GM23338 (cell line): ENCODE data around the gene RAD1. TPM values are rescaled to one million over a fixed set of nuclear protein-coding genes. Genes with fewer than 3 reads are reported as not detected.

Experiments
- ATAC-seq: fragments of 200-7000 bp; cut with Tn5 transposase; 3 replicates; pipeline ENCODE4 v1.9.1; 2020
- DNase-seq: peaks from one replicate; pipeline ENCODE4 v3.0.0-alpha.2; 2015; ENCODE audit warnings: low spot score
- H2AFZ ChIP-seq: fragments of 200-600 bp; sonication (generic); 2 replicates; pipeline ENCODE4 v1.8.0; 2016; ENCODE audit warnings: antibody characterized with exemption, mild to moderate bottlenecking, moderate library complexity
- H3F3A ChIP-seq: fragments of 200-600 bp; sonication (generic); replicated peaks from 2 replicates; pipeline ENCODE4 v1.8.0; 2017; ENCODE audit warnings: antibody characterized with exemption, mixed run types, low read depth
- H3K27ac ChIP-seq: fragments of 200-600 bp; sonication (generic); 2 replicates; pipeline ENCODE4 v1.6.1; 2016; ENCODE audit warnings: low read depth
- H3K27me3 ChIP-seq: fragments of 200-600 bp; sonication (generic); 2 replicates; pipeline ENCODE4 v1.8.0; 2016; ENCODE audit warnings: mild to moderate bottlenecking, mixed run types, moderate library complexity; ENCODE audit not compliant: insufficient read depth
- H3K36me3 ChIP-seq: fragments of 200-600 bp; sonication (generic); 2 replicates; pipeline ENCODE4 v1.8.0; 2016; ENCODE audit warnings: mild to moderate bottlenecking; ENCODE audit not compliant: insufficient read depth
- H3K4me1 ChIP-seq: fragments of 200-600 bp; sonication (generic); 2 replicates; pipeline ENCODE4 v1.8.0; 2016; ENCODE audit warnings: mild to moderate bottlenecking, moderate library complexity; ENCODE audit not compliant: insufficient read depth
- H3K4me2 ChIP-seq: fragments of 200-600 bp; sonication (generic); 2 replicates; pipeline ENCODE4 v1.7.1; 2017; ENCODE audit warnings: mixed run types
- H3K4me3 ChIP-seq: fragments of 200-600 bp; sonication (generic); 2 replicates; pipeline ENCODE4 v1.6.1; 2016; ENCODE audit warnings: mixed run types
- H3K79me2 ChIP-seq: fragments of 200-600 bp; sonication (generic); replicated peaks from 2 replicates; pipeline ENCODE4 v1.8.0; 2017; ENCODE audit warnings: mild to moderate bottlenecking; ENCODE audit not compliant: insufficient read depth
- H3K9me2 ChIP-seq: fragments of 200-600 bp; sonication (generic); 2 replicates; pipeline ENCODE4 v1.8.0; 2017; ENCODE audit not compliant: insufficient read depth
- H4K20me1 ChIP-seq: fragments of 200-600 bp; sonication (generic); replicated peaks from 2 replicates; pipeline ENCODE4 v1.8.0; 2017; ENCODE audit warnings: mild to moderate bottlenecking; ENCODE audit not compliant: insufficient read depth
- H3K27ac Mint-ChIP-seq: 2 replicates; pipeline ENCODE4 v1.8.0; 2020; ENCODE audit warnings: inconsistent platforms, mild to moderate bottlenecking, moderate library complexity, mixed read lengths
- H3K27me3 Mint-ChIP-seq: 3 replicates; pipeline ENCODE4 v1.8.0; 2022; ENCODE audit warnings: low read depth, mild to moderate bottlenecking, moderate library complexity, mixed read lengths, inconsistent platforms; ENCODE audit not compliant: insufficient read depth, poor library complexity
- H3K36me3 Mint-ChIP-seq: 3 replicates; pipeline ENCODE4 v1.8.0; 2021; ENCODE audit warnings: low read depth, mild to moderate bottlenecking, inconsistent platforms, moderate library complexity, mixed read lengths
- H3K4me1 Mint-ChIP-seq: 3 replicates; pipeline ENCODE4 v1.8.0; 2020; ENCODE audit warnings: mild to moderate bottlenecking, inconsistent platforms, mixed read lengths
- H3K4me3 Mint-ChIP-seq: 3 replicates; pipeline ENCODE4 v1.8.0; 2021; ENCODE audit warnings: moderate library complexity, mild to moderate bottlenecking, inconsistent platforms, mixed read lengths
- H3K9me3 Mint-ChIP-seq: 3 replicates; pipeline ENCODE4 v1.8.0; 2020; ENCODE audit warnings: moderate library complexity, mild to moderate bottlenecking, inconsistent platforms, mixed read lengths
- EZH2 ChIP-seq: fragments of 200-600 bp; sonication (generic); IDR thresholded peaks from one replicate; pipeline ENCODE4 v1.8.0; 2017; ENCODE audit warnings: antibody characterized with exemption, mild to moderate bottlenecking, low read depth; ENCODE audit not compliant: unreplicated experiment
- ZNF114 ChIP-seq: fragments of 250-450 bp; sonication (Bioruptor Pico); IDR thresholded peaks from 2 replicates; pipeline ENCODE4 v1.5.0; 2020; ENCODE audit warnings: mild to moderate bottlenecking, moderate library complexity
- ZNF331 ChIP-seq: fragments of 250-450 bp; sonication (Bioruptor Pico); IDR thresholded peaks from 2 replicates; pipeline ENCODE4 v1.5.0; 2020; ENCODE audit warnings: low read depth, mild to moderate bottlenecking, moderate library complexity
- polyA plus RNA-seq: library from polyadenylated mRNA; unstranded; fragments of >200 nt; fragmentation: Nextera tagmentation; extraction: Ambion mirVana; gene quantifications from 2 replicates; pipeline ENCODE4 v1.2.1, GENCODE V29; 2016
- total RNA-seq: library from RNA; depleted of rRNA; stranded (reverse); fragments of >200 nt; shearing (Covaris generic); gene quantifications from 2 replicates; pipeline ENCODE4 v1.2.3, GENCODE V29; 2014
- TF ChIP-seq, protein P1 (sequence below): IDR thresholded peaks from one replicate; pipeline ENCODE4 v1.6.1; 2018; ENCODE audit warnings: antibody characterized with exemption; ENCODE audit not compliant: unreplicated experiment
- TF ChIP-seq, protein P2 (sequence below): IDR thresholded peaks from 2 replicates; pipeline ENCODE4 v1.6.1; 2016; ENCODE audit warnings: antibody characterized with exemption
- TF ChIP-seq, protein P3 (sequence below): fragments of 250-450 bp; sonication (Bioruptor Pico); IDR thresholded peaks from 2 replicates; pipeline ENCODE4 v1.5.0; 2020; ENCODE audit warnings: mild to moderate bottlenecking, moderate library complexity

The RAD1 gene
- total and polyA plus RNA-seq, 2 experiments from 2014 or later: 39.3 to 40.9 TPM

DNA sequence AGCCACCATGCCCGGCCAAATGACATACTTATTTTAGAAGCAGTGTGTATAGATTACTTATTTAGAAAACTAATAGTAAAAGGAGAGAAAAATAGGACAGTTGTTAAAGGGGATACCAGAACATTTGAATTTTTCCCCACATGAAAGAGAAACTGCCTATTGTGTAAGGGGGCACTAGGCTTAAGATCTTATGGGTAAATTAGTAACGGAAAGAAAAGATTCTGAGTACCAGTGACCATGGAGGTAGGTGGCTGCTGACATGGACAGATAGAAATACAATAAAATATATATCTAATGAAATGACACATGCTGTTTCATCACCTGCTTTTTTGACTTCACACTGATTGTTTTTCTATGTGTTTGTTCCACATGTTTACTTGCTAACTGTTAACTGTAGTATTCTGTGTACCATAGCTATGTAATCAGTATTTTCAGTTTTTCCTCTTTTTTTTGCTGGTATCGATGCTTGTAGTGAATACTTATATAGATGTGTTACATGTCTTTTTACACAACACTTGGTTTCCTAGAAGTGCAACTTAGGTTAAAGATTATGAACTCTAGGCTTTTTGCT, 11.1 kb upstream of the RAD1 start (continued):
- TF ChIP-seq, protein P1, sequence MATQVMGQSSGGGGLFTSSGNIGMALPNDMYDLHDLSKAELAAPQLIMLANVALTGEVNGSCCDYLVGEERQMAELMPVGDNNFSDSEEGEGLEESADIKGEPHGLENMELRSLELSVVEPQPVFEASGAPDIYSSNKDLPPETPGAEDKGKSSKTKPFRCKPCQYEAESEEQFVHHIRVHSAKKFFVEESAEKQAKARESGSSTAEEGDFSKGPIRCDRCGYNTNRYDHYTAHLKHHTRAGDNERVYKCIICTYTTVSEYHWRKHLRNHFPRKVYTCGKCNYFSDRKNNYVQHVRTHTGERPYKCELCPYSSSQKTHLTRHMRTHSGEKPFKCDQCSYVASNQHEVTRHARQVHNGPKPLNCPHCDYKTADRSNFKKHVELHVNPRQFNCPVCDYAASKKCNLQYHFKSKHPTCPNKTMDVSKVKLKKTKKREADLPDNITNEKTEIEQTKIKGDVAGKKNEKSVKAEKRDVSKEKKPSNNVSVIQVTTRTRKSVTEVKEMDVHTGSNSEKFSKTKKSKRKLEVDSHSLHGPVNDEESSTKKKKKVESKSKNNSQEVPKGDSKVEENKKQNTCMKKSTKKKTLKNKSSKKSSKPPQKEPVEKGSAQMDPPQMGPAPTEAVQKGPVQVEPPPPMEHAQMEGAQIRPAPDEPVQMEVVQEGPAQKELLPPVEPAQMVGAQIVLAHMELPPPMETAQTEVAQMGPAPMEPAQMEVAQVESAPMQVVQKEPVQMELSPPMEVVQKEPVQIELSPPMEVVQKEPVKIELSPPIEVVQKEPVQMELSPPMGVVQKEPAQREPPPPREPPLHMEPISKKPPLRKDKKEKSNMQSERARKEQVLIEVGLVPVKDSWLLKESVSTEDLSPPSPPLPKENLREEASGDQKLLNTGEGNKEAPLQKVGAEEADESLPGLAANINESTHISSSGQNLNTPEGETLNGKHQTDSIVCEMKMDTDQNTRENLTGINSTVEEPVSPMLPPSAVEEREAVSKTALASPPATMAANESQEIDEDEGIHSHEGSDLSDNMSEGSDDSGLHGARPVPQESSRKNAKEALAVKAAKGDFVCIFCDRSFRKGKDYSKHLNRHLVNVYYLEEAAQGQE: no peak
- no peak for TF ChIP-seq ZNF114 (CRISPR knock-in tag)

DNA sequence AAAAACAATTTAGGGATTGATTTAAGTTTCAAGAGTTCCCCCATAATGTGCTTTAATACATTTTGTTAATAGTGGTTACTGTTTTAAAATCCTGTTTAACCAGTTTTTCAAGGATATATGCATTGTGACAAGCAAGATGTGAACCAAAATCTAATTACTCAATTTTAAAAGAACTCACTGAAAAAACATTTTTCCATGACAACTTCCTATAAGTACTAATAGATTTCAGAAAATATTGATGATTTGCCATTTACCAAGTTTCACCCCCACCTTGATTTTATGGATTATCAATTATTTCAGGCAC, 9.1 kb upstream of the RAD1 start:
- H3K27ac Mint-ChIP-seq: no peak overlapping the region
- no peak for DNase-seq
- peaks cover 8% of the 10 kb centered on the region; the same call in 2 of the 3 replicates for H3K4me1 Mint-ChIP-seq
- H3K27ac ChIP-seq: no peak overlapping the region
- no peaks in the 10 kb centered on the region for H3K9me3 Mint-ChIP-seq
- peaks cover 68% of the 10 kb centered on the region for H3K36me3 ChIP-seq
- ATAC-seq: no peak
- peaks cover 70% of the 10 kb centered on the region for H3K36me3 Mint-ChIP-seq
- no peak overlapping the region for H3K4me2 ChIP-seq
- no peak overlapping the region for H3K4me3 ChIP-seq
- H4K20me1 ChIP-seq: peaks cover 12% of the 10 kb centered on the region; the same call in 1 of the 2 replicates
- H3F3A ChIP-seq: peaks cover 17% of the 10 kb centered on the region; the same call in 1 of the 2 replicates
- peaks cover 5% of the 10 kb centered on the region for H3K27me3 Mint-ChIP-seq
- H2AFZ ChIP-seq: no peak overlapping the region
- H3K79me2 ChIP-seq: peaks cover 18% of the 10 kb centered on the region
- no peaks in the 10 kb centered on the region for H3K9me2 ChIP-seq
- TF ChIP-seq, protein P2, sequence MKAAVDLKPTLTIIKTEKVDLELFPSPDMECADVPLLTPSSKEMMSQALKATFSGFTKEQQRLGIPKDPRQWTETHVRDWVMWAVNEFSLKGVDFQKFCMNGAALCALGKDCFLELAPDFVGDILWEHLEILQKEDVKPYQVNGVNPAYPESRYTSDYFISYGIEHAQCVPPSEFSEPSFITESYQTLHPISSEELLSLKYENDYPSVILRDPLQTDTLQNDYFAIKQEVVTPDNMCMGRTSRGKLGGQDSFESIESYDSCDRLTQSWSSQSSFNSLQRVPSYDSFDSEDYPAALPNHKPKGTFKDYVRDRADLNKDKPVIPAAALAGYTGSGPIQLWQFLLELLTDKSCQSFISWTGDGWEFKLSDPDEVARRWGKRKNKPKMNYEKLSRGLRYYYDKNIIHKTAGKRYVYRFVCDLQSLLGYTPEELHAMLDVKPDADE: no peak
- TF ChIP-seq, protein P1: no peak
- TF ChIP-seq ZNF114 (CRISPR knock-in tag) (no peak), EZH2 (no peak), ZNF331 (CRISPR knock-in tag) (no peak)
- TF ChIP-seq, protein P3, sequence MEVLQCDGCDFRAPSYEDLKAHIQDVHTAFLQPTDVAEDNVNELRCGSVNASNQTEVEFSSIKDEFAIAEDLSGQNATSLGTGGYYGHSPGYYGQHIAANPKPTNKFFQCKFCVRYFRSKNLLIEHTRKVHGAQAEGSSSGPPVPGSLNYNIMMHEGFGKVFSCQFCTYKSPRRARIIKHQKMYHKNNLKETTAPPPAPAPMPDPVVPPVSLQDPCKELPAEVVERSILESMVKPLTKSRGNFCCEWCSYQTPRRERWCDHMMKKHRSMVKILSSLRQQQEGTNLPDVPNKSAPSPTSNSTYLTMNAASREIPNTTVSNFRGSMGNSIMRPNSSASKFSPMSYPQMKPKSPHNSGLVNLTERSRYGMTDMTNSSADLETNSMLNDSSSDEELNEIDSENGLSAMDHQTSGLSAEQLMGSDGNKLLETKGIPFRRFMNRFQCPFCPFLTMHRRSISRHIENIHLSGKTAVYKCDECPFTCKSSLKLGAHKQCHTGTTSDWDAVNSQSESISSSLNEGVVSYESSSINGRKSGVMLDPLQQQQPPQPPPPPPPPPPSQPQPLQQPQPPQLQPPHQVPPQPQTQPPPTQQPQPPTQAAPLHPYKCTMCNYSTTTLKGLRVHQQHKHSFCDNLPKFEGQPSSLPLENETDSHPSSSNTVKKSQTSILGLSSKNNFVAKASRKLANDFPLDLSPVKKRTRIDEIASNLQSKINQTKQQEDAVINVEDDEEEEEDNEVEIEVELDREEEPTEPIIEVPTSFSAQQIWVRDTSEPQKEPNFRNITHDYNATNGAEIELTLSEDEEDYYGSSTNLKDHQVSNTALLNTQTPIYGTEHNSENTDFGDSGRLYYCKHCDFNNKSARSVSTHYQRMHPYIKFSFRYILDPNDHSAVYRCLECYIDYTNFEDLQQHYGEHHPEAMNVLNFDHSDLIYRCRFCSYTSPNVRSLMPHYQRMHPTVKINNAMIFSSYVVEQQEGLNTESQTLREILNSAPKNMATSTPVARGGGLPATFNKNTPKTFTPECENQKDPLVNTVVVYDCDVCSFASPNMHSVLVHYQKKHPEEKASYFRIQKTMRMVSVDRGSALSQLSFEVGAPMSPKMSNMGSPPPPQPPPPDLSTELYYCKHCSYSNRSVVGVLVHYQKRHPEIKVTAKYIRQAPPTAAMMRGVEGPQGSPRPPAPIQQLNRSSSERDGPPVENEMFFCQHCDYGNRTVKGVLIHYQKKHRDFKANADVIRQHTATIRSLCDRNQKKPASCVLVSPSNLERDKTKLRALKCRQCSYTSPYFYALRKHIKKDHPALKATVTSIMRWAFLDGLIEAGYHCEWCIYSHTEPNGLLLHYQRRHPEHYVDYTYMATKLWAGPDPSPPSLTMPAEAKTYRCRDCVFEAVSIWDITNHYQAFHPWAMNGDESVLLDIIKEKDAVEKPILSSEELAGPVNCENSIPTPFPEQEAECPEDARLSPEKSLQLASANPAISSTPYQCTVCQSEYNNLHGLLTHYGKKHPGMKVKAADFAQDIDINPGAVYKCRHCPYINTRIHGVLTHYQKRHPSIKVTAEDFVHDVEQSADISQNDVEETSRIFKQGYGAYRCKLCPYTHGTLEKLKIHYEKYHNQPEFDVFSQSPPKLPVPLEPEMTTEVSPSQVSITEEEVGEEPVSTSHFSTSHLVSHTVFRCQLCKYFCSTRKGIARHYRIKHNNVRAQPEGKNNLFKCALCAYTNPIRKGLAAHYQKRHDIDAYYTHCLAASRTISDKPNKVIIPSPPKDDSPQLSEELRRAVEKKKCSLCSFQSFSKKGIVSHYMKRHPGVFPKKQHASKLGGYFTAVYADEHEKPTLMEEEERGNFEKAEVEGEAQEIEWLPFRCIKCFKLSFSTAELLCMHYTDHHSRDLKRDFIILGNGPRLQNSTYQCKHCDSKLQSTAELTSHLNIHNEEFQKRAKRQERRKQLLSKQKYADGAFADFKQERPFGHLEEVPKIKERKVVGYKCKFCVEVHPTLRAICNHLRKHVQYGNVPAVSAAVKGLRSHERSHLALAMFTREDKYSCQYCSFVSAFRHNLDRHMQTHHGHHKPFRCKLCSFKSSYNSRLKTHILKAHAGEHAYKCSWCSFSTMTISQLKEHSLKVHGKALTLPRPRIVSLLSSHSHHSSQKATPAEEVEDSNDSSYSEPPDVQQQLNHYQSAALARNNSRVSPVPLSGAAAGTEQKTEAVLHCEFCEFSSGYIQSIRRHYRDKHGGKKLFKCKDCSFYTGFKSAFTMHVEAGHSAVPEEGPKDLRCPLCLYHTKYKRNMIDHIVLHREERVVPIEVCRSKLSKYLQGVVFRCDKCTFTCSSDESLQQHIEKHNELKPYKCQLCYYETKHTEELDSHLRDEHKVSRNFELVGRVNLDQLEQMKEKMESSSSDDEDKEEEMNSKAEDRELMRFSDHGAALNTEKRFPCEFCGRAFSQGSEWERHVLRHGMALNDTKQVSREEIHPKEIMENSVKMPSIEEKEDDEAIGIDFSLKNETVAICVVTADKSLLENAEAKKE (CRISPR knock-in tag): no peak
- no peaks in the 10 kb centered on the region for H3K4me1 ChIP-seq
- no peaks in the 10 kb centered on the region for H3K27me3 ChIP-seq
- H3K4me3 Mint-ChIP-seq: no peak overlapping the region
